Activated CD4-positive, alpha-beta T cell treated with anti-CD3 and anti-CD28 coated beads, Interleukin-2, amount 50 U/mL, for 1 hour (primary cell): ENCODE results near the gene CENPE.

Experiments
- DNase-seq: peaks from one replicate; pipeline ENCODE4 v3.0.0-alpha.2; 2020

CENPE gene

GRCh38 chr4:103075894-103076746 lies 122.0 kb downstream of the CENPE start:
- DNase-seq, result peak; percentile 54

GRCh38 chr4:103075435-103075893 lies 122.7 kb downstream of the CENPE start:
- DNase-seq, result no peak

DNA sequence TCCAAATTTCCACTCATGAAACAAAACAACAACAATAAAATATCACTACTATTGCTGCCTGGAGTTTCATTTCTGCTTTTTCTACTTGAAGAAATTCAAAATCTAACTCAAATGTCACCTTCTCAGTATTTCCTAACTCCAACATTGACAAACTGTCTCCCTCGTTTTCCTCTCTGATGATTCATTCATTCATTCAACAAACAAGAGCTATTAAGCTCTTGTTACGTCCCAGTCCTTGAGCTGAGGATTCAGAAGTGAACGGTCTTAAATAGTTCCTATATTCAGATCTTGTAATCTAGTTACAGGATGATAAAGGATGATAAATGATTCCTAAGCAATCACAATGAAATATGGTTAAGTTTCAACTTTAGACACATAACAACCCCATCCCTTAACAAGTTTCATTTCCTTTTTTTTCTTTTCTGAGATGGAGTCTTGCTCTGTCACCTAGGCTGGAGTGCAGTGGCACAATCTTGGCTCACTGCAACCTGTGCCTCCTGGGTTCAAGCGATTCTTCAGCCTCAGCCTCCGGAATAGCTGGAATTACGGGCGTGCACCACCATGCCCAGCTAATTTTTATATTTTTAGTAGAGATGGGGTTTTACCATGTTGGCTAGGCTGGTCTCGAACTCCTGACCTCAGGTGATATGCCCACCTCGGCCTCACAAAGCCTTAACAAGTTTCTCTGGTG lies 123.3 kb downstream of the CENPE start:
- no peak for DNase-seq

DNA sequence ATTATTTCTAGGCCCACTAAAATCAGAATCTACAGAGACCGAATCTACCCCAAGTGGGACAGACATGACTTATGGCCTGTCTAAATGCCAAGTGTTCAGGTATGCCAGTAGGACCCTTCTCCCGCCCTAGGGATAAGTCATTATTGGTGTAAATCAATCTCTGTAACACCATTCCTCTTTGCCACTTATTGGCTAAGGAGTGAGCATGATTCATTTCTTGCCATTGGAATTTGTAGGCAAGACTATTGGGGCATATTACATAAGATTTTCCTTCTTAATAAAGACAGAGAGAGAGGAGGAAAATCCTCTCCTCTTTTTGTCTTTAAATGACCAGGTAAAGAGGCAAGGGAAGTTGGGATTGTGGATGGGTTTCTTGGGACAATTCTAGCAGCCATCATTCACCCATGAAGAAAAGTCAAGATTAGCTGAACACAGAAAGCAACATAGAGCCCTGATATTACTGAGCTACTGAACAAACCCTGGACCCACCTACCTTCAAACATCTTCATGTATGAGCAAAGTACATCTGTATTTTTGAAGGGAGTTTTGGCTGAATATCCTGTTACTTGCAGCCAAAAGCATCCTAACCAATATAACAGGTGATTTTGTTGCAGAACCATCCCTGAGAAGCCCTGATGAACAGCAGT lies 124.2 kb downstream of the CENPE start:
- DNase-seq, result no peak

- no peak for DNase-seq
These were observed 130.1 kb downstream of the CENPE start for GRCh38 chr4:103067841-103068547.

DNA sequence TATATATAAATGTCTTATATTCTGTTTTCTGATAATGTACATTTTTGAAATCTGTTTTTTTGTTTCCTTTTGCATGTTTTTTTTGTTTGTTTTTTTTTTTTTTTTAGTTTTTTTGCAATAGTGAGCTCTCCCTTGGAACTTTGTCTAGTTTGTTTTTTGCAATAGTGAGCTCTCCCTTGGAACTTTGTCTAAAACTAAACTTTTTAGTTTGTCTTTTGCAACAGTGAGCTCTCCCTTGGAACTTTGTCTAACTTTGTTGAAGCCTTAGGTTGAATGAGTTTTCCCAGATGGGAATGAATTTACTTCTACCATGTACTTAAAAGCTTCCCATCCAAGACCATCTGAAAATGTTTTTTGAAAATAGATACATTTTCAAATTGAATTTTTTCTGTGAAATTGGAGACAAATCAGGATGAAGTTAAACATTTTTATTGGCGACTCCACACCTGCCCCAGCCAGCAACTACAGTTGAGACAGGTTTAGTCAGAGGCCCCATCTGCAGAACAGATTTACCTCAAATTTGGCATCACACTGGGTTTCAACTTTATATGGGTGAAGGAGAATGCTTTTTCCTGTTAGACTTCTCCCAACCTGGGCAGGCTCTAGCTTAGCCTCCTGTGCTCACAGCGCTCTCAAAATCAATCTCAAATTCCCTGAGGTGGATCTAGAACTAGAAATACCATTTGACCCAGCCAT lies 137.5 kb downstream of the CENPE start:
- DNase-seq, result no peak
